Astrocyte (in vitro differentiated cells and primary cell): ENCODE measurements around the gene PPIF. TPM values are rescaled to one million over a fixed set of nuclear protein-coding genes. Genes with fewer than 3 reads are reported as not detected.

Experiments used
- DNase-seq: peaks from one replicate; pipeline ENCODE4 v3.0.0-alpha.2; 2010; ENCODE audit warnings: low read depth
- FAIRE-seq: peaks from 2 replicates; lab custom pipeline; 2011; peaks lifted over from hg19 to GRCh38; lab: Jason Lieb, UNC
- H2AFZ ChIP-seq: 2 replicates; pipeline ENCODE4 v1.6.0; 2012; ENCODE audit warnings: low read depth, low read length, inconsistent platforms
- H3K27ac ChIP-seq: 2 replicates; pipeline ENCODE4 v1.5.1; 2011; ENCODE audit warnings: low read depth, low read length, inconsistent platforms
- H3K27me3 ChIP-seq: 2 replicates; pipeline ENCODE4 v1.6.0; 2011; ENCODE audit warnings: low read length, inconsistent platforms; ENCODE audit not compliant: insufficient read depth
- H3K36me3 ChIP-seq: 2 replicates; pipeline ENCODE4 v1.5.1; 2011; ENCODE audit warnings: low read length, inconsistent platforms; ENCODE audit not compliant: insufficient read depth
- H3K4me1 ChIP-seq: 2 replicates; pipeline ENCODE4 v1.5.1; 2011; ENCODE audit warnings: low read length, inconsistent platforms; ENCODE audit not compliant: insufficient read depth
- H3K4me2 ChIP-seq: 2 replicates; pipeline ENCODE4 v1.6.0; 2012; ENCODE audit warnings: low read length, inconsistent platforms
- H3K4me3 ChIP-seq: 2 replicates; pipeline ENCODE4 v1.5.1; 2011; ENCODE audit warnings: low read depth, mild to moderate bottlenecking, low read length, inconsistent platforms; ENCODE audit not compliant: insufficient read depth
- H3K79me2 ChIP-seq: 2 replicates; pipeline ENCODE4 v1.6.0; 2012; ENCODE audit warnings: mild to moderate bottlenecking, low read length, inconsistent platforms; ENCODE audit not compliant: insufficient read depth
- H3K9ac ChIP-seq: 2 replicates; pipeline ENCODE4 v1.6.0; 2012; ENCODE audit warnings: mild to moderate bottlenecking, low read length, inconsistent platforms
- H3K9me3 ChIP-seq: 2 replicates; pipeline ENCODE4 v1.5.1; 2012; ENCODE audit warnings: low read depth, mild to moderate bottlenecking, low read length, inconsistent platforms; ENCODE audit not compliant: insufficient read depth
- H4K20me1 ChIP-seq: 2 replicates; pipeline ENCODE4 v1.6.0; 2012; ENCODE audit warnings: low read length, inconsistent platforms; ENCODE audit not compliant: insufficient read depth
- H3K27ac Mint-ChIP-seq: one replicate; pipeline ENCODE4 v1.8.0; 2021; ENCODE audit warnings: mild to moderate bottlenecking, mixed read lengths; ENCODE audit not compliant: unreplicated experiment
- H3K27me3 Mint-ChIP-seq: one replicate; pipeline ENCODE4 v1.8.0; 2021; ENCODE audit warnings: low read depth, mixed read lengths; ENCODE audit not compliant: unreplicated experiment
- H3K36me3 Mint-ChIP-seq: one replicate; pipeline ENCODE4 v1.8.0; 2021; ENCODE audit warnings: low read depth, mixed read lengths; ENCODE audit not compliant: unreplicated experiment
- H3K4me1 Mint-ChIP-seq: one replicate; pipeline ENCODE4 v1.8.0; 2021; ENCODE audit warnings: low read depth, mixed read lengths; ENCODE audit not compliant: unreplicated experiment
- H3K4me3 Mint-ChIP-seq: one replicate; pipeline ENCODE4 v1.8.0; 2021; ENCODE audit warnings: mild to moderate bottlenecking, moderate library complexity, mixed read lengths; ENCODE audit not compliant: unreplicated experiment
- H3K9me3 Mint-ChIP-seq: one replicate; pipeline ENCODE4 v1.8.0; 2021; ENCODE audit warnings: mild to moderate bottlenecking, mixed read lengths; ENCODE audit not compliant: unreplicated experiment
- CTCF ChIP-seq: IDR thresholded peaks from 2 replicates; pipeline ENCODE4 v1.5.1; 2011; ENCODE audit warnings: low read depth, mild to moderate bottlenecking, inconsistent platforms, low read length, moderate library complexity; ENCODE audit not compliant: insufficient read depth
- EZH2 ChIP-seq: IDR thresholded peaks from 2 replicates; pipeline ENCODE4 v1.6.1; 2012; ENCODE audit warnings: mild to moderate bottlenecking, low read length, inconsistent platforms; ENCODE audit not compliant: insufficient read depth
- total RNA-seq: library from RNA; stranded (reverse); gene quantifications from 2 replicates; pipeline ENCODE4 v1.2.1, GENCODE V29; 2021

Gene PPIF
- total RNA-seq, 1 donor from 2014 or later, result 31.7 TPM

GRCh38 chr10:79315602-79315920 lies 31.7 kb upstream of the PPIF start:
- H3K27me3 ChIP-seq, result no peaks in the 10 kb centered on the region
- H3K4me3 Mint-ChIP-seq, result no peak overlapping the region
- FAIRE-seq, result no peak

GRCh38 chr10:79316671-79317431 lies 30.4 kb upstream of the PPIF start:
- Mint-ChIP-seq H3K4me3 (no peak overlapping the region), H3K36me3 (peaks cover 13% of the 10 kb centered on the region), H3K27me3 (peaks cover 2% of the 10 kb centered on the region), H3K9me3 (peaks cover 5% of the 10 kb centered on the region), H3K4me1 (peaks cover 30% of the 10 kb centered on the region), H3K27ac (peak overlapping the region; percentile 41)
- peaks cover 9% of the 10 kb centered on the region for H3K36me3 ChIP-seq
- no peak overlapping the region for H3K4me3 ChIP-seq
- no peak overlapping the region for H2AFZ ChIP-seq
- peak overlapping the region; percentile 13 for H3K9ac ChIP-seq
- TF ChIP-seq EZH2, result no peak
- no peak for TF ChIP-seq CTCF
- peaks cover 3% of the 10 kb centered on the region for H3K79me2 ChIP-seq
- no peaks in the 10 kb centered on the region for H3K27me3 ChIP-seq
- peak overlapping the region; percentile 69 for H3K4me2 ChIP-seq
- H3K9me3 ChIP-seq, result no peaks in the 10 kb centered on the region
- no peak overlapping the region for H3K27ac ChIP-seq
- FAIRE-seq, result no peak
- peaks cover 37% of the 10 kb centered on the region for H3K4me1 ChIP-seq
- peak; percentile 7 for DNase-seq
- peaks cover 44% of the 10 kb centered on the region for H4K20me1 ChIP-seq

More at GRCh38 chr10:79315602-79315920, 31.7 kb upstream of the PPIF start:
- H3K4me1 Mint-ChIP-seq, result peaks cover 25% of the 10 kb centered on the region
- H4K20me1 ChIP-seq, result peaks cover 49% of the 10 kb centered on the region
- TF ChIP-seq EZH2, result no peak
- no peak for TF ChIP-seq CTCF
- peaks cover 3% of the 10 kb centered on the region for H3K79me2 ChIP-seq
- no peak overlapping the region for H2AFZ ChIP-seq
- H3K9me3 Mint-ChIP-seq, result peaks cover 5% of the 10 kb centered on the region
- H3K9me3 ChIP-seq, result no peaks in the 10 kb centered on the region
- peaks cover 2% of the 10 kb centered on the region for H3K27me3 Mint-ChIP-seq
- peaks cover 9% of the 10 kb centered on the region for H3K36me3 ChIP-seq
- no peak overlapping the region for H3K4me3 ChIP-seq
- H3K4me1 ChIP-seq, result peaks cover 26% of the 10 kb centered on the region
- H3K27ac Mint-ChIP-seq, result peak overlapping the region; percentile 77
- H3K9ac ChIP-seq, result no peak overlapping the region
- peaks cover 16% of the 10 kb centered on the region for H3K36me3 Mint-ChIP-seq
- no peak for DNase-seq
- H3K27ac ChIP-seq, result no peak overlapping the region
- H3K4me2 ChIP-seq, result no peak overlapping the region

- Mint-ChIP-seq H3K27me3 (peaks cover 2% of the 10 kb centered on the region), H3K4me3 (peak overlapping the region; percentile 62), H3K4me1 (peaks cover 40% of the 10 kb centered on the region), H3K27ac (peak overlapping the region; percentile 81), H3K9me3 (peaks cover 5% of the 10 kb centered on the region), H3K36me3 (peaks cover 11% of the 10 kb centered on the region)
- Histone ChIP-seq H3K9ac (peak overlapping the region; percentile 27), H3K4me2 (peak overlapping the region; percentile 69), H3K9me3 (no peaks in the 10 kb centered on the region), H4K20me1 (peaks cover 30% of the 10 kb centered on the region), H3K4me3 (no peak overlapping the region), H3K79me2 (no peaks in the 10 kb centered on the region), H3K4me1 (peaks cover 47% of the 10 kb centered on the region), H3K36me3 (peaks cover under 1% of the 10 kb centered on the region), H3K27ac (peak overlapping the region; percentile 36), H2AFZ (no peak overlapping the region), H3K27me3 (no peaks in the 10 kb centered on the region)
- no peak for FAIRE-seq
- no peak for DNase-seq
- TF ChIP-seq CTCF, result no peak
- TF ChIP-seq EZH2, result no peak
These were observed 28.9 kb upstream of the PPIF start for GRCh38 chr10:79318369-79318768.
